ENCODE measurements around the gene SGCG.

GRCh38 chr13:23182142-23182541, 1.4 kb downstream of the SGCG start:
- no peak for TF ChIP-seq CTCF (conservative IDR thresholded peaks at IDR 0.05)
- TF ChIP-seq EZH2 (IDR thresholded peaks at IDR 0.05; ENCODE audit: low read depth) = no peak

Data from PC-9 (cell line).